Brain microvascular endothelial cell (primary cell): ENCODE data around the gene ZNF443.
"Not testable (repeated sequence)": the region's sequence is repeated elsewhere in the genome, so short reads cannot be mapped to it uniquely, and the experiment has no call there.

ENCODE experiments used
- DNase-seq: peaks from one replicate; pipeline ENCODE4 v3.0.0-alpha.2; 2020
- H3K27ac ChIP-seq: fragments of 250-450 bp; sonication (Bioruptor Pico); 2 replicates; pipeline ENCODE4 v1.5.1; 2020; ENCODE audit warnings: mild to moderate bottlenecking, moderate library complexity
- H3K27me3 ChIP-seq: fragments of 250-450 bp; sonication (Bioruptor Pico); replicated peaks from 2 replicates; pipeline ENCODE4 v1.5.1; 2020; ENCODE audit warnings: mild to moderate bottlenecking
- H3K36me3 ChIP-seq: fragments of 250-450 bp; sonication (Bioruptor Pico); replicated peaks from 2 replicates; pipeline ENCODE4 v1.5.1; 2020; ENCODE audit warnings: mild to moderate bottlenecking
- H3K4me3 ChIP-seq: 2 replicates; pipeline ENCODE4 v1.5.1; 2011; ENCODE audit warnings: low read depth, mild to moderate bottlenecking, control low read depth, low read length, moderate library complexity
- CTCF ChIP-seq: IDR thresholded peaks from 2 replicates; pipeline ENCODE4 v1.5.1; 2011; ENCODE audit warnings: low read depth, mild to moderate bottlenecking, moderate library complexity, low read length, control low read depth, inconsistent platforms; ENCODE audit errors: missing control alignments
- in situ Hi-C: cut with HindIII; loops from 2 replicates; pipeline ENCODE4 v1.10.0; 2017; ENCODE audit warnings: low sequenced_read_pairs, low pct_ligation_motif_present

Gene ZNF443

GRCh38 chr19:12440541-12441316 is at the start of gene ZNF443:
ZNF443 (minus strand) TSS chr19:12441021; CDS start chr19:12440914, 107 bp downstream.
- in situ Hi-C loops = no loop called here
- H3K36me3 ChIP-seq = no peaks in the 10 kb centered on the region
- peak within 1 kb of the TSS; percentile 5 for H3K27ac ChIP-seq
- no peaks in the 10 kb centered on the region for H3K27me3 ChIP-seq
- DNase-seq = peak; percentile 99
- TF ChIP-seq CTCF = no peak
- peak within 1 kb of the TSS; percentile 74 for H3K4me3 ChIP-seq

- H3K27me3 ChIP-seq, H3K36me3 ChIP-seq, DNase-seq, in situ Hi-C loops, H3K4me3 ChIP-seq, H3K27ac ChIP-seq: not testable (repeated sequence)
Observed at GRCh38 chr19:12486265-12486783, 45.5 kb upstream of the ZNF443 start.

GRCh38 chr19:12485571-12485970 is 44.8 kb upstream of the ZNF443 start:
- no peaks in the 10 kb centered on the region for H3K27me3 ChIP-seq
- TF ChIP-seq CTCF = no peak
- no peaks in the 10 kb centered on the region for H3K36me3 ChIP-seq
- no peak overlapping the region for H3K4me3 ChIP-seq
- in situ Hi-C loops = no loop called here
- no peak overlapping the region for H3K27ac ChIP-seq
- no peak for DNase-seq

- no peak overlapping the region for H3K27ac ChIP-seq
- in situ Hi-C loops = no loop called here
- peak overlapping the region; percentile 99 for H3K4me3 ChIP-seq
- no peaks in the 10 kb centered on the region for H3K36me3 ChIP-seq
- H3K27me3 ChIP-seq = no peaks in the 10 kb centered on the region
- TF ChIP-seq CTCF = no peak
- DNase-seq = no peak
Observed at GRCh38 chr19:12485052-12485416, 44.2 kb upstream of the ZNF443 start.

GRCh38 chr19:12484371-12485051 is 43.7 kb upstream of the ZNF443 start, which contains the start of gene ZNF709:
ZNF709 (minus strand) TSS chr19:12484816; CDS start chr19:12484657, 159 bp downstream.
- in situ Hi-C loops = no loop called here
- peak; percentile 80 for DNase-seq
- no peak for TF ChIP-seq CTCF
- H3K27me3 ChIP-seq = no peaks in the 10 kb centered on the region
- no peaks in the 10 kb centered on the region for H3K36me3 ChIP-seq
- peak within 1 kb of the TSS; percentile 99 for H3K4me3 ChIP-seq
- peak within 1 kb of the TSS; percentile 5 for H3K27ac ChIP-seq

- H3K27ac ChIP-seq = no peak overlapping the region
- H3K4me3 ChIP-seq = peak overlapping the region; percentile 99
- DNase-seq = no peak
- TF ChIP-seq CTCF = no peak
- no peaks in the 10 kb centered on the region for H3K36me3 ChIP-seq
- H3K27me3 ChIP-seq = no peaks in the 10 kb centered on the region
- in situ Hi-C loops = no loop called here
Observed at GRCh38 chr19:12484011-12484370, 43.2 kb upstream of the ZNF443 start.
